GM12864 (cell line): ENCODE results near the gene PPFIBP1.
A peak's percentile ranks its signal among the peaks of the same experiment; 100 is the strongest.
"Not testable (repeated sequence)": the region's sequence is repeated elsewhere in the genome, so short reads cannot be mapped to it uniquely, and the experiment has no call there.

Source experiments
- DNase-seq: peaks from one replicate; pipeline ENCODE4 v3.0.0-alpha.2; 2011; ENCODE audit warnings: low read depth
- H3K4me3 ChIP-seq: 2 replicates; pipeline ENCODE4 v1.5.1; 2011; ENCODE audit warnings: mild to moderate bottlenecking, low read depth, low read length, control low read depth
- TF ChIP-seq, protein P1 (sequence below): IDR thresholded peaks from 2 replicates; pipeline ENCODE4 v1.5.1; 2011; ENCODE audit warnings: low read depth, mild to moderate bottlenecking, moderate library complexity, low read length, control low read depth, inconsistent platforms; ENCODE audit errors: missing control alignments

The PPFIBP1 gene

DNA sequence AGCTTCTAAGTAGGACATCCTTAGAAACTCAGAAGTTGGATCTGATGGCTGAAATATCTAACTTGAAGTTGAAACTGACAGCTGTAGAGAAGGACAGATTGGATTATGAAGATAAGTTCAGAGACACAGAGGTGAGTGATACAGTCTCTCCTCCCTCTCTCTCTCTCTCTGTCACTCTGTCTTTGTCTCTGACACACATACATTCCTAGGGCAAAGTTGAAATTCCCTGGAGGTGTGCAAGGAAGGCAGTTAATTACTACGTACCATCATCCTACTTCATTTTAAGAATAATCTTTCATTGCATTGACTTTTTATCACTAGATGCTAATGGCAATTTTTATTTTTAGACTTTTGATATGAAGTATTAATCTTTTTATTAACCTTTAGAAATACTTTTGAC, 126.0 kb downstream of the PPFIBP1 start:
- TF ChIP-seq, protein P1, sequence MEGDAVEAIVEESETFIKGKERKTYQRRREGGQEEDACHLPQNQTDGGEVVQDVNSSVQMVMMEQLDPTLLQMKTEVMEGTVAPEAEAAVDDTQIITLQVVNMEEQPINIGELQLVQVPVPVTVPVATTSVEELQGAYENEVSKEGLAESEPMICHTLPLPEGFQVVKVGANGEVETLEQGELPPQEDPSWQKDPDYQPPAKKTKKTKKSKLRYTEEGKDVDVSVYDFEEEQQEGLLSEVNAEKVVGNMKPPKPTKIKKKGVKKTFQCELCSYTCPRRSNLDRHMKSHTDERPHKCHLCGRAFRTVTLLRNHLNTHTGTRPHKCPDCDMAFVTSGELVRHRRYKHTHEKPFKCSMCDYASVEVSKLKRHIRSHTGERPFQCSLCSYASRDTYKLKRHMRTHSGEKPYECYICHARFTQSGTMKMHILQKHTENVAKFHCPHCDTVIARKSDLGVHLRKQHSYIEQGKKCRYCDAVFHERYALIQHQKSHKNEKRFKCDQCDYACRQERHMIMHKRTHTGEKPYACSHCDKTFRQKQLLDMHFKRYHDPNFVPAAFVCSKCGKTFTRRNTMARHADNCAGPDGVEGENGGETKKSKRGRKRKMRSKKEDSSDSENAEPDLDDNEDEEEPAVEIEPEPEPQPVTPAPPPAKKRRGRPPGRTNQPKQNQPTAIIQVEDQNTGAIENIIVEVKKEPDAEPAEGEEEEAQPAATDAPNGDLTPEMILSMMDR, result no peak
- H3K4me3 ChIP-seq, result no peak overlapping the region
- DNase-seq, result no peak

DNA sequence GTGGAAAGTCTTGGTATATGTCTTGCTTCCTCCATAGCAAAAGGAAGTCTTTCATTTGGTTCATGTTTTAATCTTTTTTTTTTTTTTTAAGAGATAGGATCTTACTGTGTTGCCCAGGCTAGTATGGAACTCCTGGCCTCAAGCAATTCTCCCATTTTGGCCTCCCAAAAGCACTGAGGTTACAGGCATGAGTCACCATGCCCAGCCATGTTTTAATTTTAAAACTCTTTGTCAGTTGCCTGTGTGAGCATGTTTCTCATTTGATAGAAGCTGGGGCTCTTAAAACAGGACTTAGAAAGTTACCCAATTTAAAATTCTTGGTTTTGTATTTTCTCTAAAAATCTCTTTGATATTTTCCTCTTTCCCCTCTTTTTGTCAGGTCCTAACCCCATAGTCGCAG, 127.2 kb downstream of the PPFIBP1 start:
- TF ChIP-seq, protein P1, result no peak
- no peak for DNase-seq

DNA sequence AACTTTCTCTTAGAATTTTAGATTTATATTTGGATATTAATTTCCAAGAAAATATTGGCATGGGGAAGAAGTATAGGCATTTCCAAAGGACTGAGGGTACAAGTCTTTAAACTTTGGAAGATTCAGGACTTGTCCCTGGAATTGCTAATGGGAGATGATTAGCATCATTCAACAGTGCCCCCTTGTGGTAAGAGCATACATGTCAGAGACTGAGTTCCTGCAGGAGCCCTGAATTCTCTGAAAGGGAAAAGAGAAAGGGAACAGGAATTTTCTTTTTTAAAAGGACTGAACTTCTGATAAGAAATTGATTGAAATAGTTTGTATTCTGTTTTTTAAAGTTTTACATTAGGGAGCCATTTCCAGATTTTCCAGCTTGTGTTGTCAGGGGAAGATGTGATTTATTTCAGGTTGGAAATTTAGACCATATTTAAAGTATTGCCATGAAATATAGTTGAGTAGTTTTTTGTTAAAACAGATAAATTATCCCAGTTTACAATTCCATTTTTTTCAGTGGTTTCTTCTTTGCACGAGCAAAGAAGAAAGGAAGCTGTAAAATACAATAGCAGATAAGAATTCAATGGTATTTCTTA, 128.3 kb downstream of the PPFIBP1 start:
- TF ChIP-seq, protein P1, result peak; percentile 82
- H3K4me3 ChIP-seq, result no peak overlapping the region
- DNase-seq, result peak; percentile 29

More for the DNA sequence above, 127.2 kb downstream of the PPFIBP1 start:
- no peak overlapping the region for H3K4me3 ChIP-seq

DNA sequence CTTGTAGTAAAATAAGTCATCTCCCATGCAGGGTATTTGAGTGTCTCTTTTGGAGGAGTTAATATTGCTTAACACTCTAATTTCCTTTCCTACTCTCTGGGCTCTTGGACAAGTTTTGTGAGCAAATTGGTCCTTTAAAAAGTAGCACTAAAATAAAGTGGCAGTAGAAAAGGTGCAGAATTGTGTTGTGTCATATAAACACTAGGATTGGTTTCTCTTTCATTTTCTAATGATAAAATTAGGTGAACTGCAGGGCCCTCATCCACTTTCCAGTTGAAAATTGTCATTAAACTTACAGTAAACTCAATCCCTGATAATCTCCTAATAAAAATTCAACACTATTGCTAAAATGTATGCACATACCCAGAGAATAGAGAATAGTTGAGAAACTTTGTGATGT, 129.7 kb downstream of the PPFIBP1 start:
- no peak overlapping the region for H3K4me3 ChIP-seq
- TF ChIP-seq, protein P1, result no peak
- DNase-seq, result no peak

DNA sequence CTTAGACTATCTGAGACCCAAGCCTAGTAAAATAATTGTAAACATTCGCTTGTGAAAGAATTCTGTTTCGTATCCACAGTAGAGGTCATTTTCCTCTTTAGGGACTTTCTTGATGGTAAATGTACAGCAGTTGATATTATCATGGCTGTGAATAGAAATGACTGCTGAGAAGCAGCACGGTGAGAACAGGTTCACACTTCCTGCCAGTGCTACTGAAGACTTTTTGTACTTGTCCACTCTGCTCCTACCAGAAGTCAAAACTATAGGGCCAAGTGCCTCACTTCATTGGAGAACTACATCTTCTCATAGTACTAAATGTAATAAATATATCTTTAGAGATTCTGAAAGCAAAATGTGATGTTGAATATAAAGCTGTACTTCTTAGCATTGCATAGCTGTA, 131.5 kb downstream of the PPFIBP1 start:
- DNase-seq, result not testable (repeated sequence)

DNA sequence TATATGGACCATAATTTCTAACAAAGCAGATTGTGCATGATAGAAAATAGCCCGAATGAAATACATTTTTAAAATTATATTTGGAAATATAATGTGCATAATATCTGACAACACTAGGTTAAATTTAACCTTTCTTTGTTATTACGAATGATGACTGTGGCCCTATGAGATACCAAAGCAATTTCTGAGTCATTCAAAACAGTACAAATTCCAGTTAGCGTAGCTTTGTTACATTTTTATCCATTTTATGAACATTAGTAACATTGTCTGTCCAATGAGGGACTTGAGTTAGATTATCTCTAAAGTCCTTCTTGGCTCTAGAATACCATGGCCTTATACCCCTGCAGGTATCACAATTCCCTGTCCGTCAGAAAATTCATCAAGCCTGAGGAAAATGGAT, 133.3 kb downstream of the PPFIBP1 start:
- TF ChIP-seq, protein P1, result no peak

More for the DNA sequence above, 131.5 kb downstream of the PPFIBP1 start:
- H3K4me3 ChIP-seq, result not testable (repeated sequence)

DNA sequence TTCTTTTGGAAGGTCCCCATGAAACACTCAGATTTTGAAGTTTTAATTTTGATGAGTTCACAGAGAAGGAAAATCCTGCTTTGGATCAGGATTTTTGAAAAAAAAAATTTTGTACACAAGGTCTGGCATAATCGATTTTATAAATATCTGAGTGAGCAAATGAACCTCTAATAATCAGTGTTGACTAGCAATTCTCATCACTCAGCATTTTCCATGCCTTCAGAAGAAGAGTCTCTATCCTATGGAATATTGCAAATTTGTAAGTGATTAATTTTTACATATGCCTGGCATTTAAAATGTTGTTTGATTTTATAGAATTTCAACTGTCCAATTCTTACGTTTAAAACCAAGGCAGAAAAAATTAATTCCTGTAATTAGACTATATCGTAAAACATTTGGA, 141.7 kb downstream of the PPFIBP1 start:
- DNase-seq, result no peak
- no peak overlapping the region for H3K4me3 ChIP-seq
- TF ChIP-seq, protein P1, result no peak

More for the DNA sequence above, 133.3 kb downstream of the PPFIBP1 start:
- no peak for DNase-seq
- H3K4me3 ChIP-seq, result no peak overlapping the region
